ENCODE results near the gene ZBTB34.

Gene ZBTB34

DNA sequence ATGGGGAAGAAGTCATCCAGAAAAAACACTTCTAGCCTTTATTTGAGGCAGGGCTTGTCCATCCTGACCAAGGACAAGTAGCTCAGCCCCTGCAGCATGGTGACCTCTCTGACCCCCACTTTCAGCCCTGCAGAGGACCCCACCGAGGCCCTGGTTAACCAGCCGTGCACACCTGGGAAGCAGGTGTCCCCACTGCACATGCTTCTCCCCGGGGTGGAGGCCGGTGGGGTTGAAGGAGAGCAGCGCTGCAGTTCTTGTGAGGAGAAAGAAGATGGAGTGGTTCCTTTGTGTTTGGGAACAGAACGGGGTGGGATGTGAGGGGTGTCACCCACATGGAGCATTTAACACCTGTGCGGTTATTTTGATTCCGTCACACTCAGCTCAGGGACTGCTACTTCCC lies 21.1 kb upstream of the ZBTB34 start:
- TF ChIP-seq, protein P1, sequence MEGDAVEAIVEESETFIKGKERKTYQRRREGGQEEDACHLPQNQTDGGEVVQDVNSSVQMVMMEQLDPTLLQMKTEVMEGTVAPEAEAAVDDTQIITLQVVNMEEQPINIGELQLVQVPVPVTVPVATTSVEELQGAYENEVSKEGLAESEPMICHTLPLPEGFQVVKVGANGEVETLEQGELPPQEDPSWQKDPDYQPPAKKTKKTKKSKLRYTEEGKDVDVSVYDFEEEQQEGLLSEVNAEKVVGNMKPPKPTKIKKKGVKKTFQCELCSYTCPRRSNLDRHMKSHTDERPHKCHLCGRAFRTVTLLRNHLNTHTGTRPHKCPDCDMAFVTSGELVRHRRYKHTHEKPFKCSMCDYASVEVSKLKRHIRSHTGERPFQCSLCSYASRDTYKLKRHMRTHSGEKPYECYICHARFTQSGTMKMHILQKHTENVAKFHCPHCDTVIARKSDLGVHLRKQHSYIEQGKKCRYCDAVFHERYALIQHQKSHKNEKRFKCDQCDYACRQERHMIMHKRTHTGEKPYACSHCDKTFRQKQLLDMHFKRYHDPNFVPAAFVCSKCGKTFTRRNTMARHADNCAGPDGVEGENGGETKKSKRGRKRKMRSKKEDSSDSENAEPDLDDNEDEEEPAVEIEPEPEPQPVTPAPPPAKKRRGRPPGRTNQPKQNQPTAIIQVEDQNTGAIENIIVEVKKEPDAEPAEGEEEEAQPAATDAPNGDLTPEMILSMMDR (IDR thresholded peaks at IDR 0.05; ENCODE audit: insufficient read depth, low read length, missing control alignments): no peak
- ChIA-PET POLR2A (no interaction called here), CTCF (interaction anchor here (3.3 kb wide), 1 partner anchor 20 kb away, joined by 14 read pairs; the partner anchor contains the start of gene ZBTB34)
- H3K4me3 ChIP-seq (ENCODE audit: low read depth, low read length): no peak overlapping the region
- no peak for DNase-seq (ENCODE audit: low read depth, low spot score)

- no peak for DNase-seq (ENCODE audit: low read depth, low spot score)
- ChIA-PET CTCF (interaction anchor here (1.2 kb wide), 1 partner anchor 61 kb away, joined by 3 read pairs; no protein-coding TSS in a partner anchor), POLR2A (no interaction called here)
- TF ChIP-seq, protein P1 (IDR thresholded peaks at IDR 0.05; ENCODE audit: insufficient read depth, low read length, missing control alignments): no peak
- H3K4me3 ChIP-seq (ENCODE audit: low read depth, low read length): no peak overlapping the region
Measured at GRCh38 chr9:126842220-126842842, 18.1 kb upstream of the ZBTB34 start.

DNA sequence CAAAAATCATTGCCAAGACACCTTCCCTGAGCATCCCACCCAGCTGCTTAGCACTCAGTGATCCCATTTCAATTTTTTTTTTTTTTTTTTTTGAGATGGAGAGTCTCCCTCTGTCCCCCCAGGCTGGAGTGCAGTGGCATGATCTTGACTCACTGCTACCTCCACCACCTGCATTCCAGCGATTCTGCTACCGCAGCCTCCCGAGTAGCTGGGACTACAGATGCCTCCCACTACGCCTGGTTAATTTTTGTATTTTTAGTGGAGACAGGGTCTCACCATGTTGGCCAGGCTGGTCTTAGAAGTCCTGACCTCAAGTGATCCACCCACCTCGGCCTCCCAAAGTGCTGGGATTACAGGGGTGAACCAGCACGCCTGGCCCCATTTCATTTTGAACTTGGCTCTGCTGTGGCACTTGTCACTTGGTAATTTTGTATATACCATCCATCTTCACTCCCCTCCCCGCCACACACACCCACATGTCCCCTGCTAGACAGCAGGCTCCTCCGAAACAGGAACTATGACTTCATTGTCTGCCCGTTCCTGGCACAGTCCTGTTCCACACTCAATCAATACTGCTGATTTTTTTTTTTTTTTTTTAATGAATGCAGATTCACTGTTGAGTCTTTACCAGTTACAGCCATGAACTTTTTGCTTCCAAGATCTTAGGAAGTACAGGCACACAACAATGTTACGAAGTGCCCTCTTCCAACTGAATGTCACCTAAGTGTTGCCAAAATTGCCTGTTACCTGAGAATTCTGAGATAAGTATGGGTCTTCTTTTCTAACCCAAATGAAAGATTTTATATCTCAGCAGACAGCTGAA lies 17.3 kb upstream of the ZBTB34 start:
- ChIA-PET POLR2A (interaction anchor here (0.6 kb wide), 1 partner anchor 11 kb away, joined by 3 read pairs; no protein-coding TSS in a partner anchor), CTCF (interaction anchor here (0.6 to 4.6 kb wide), 4 partner anchors 9 to 16 kb away, joined by 3 to 26 read pairs (median 4); partner anchors contain the start of gene ZBTB34)
- TF ChIP-seq, protein P1 (IDR thresholded peaks at IDR 0.05; ENCODE audit: insufficient read depth, low read length, missing control alignments): no peak
- no peak overlapping the region for H3K4me3 ChIP-seq (ENCODE audit: low read depth, low read length)
- no peak for DNase-seq (ENCODE audit: low read depth, low spot score)

DNA sequence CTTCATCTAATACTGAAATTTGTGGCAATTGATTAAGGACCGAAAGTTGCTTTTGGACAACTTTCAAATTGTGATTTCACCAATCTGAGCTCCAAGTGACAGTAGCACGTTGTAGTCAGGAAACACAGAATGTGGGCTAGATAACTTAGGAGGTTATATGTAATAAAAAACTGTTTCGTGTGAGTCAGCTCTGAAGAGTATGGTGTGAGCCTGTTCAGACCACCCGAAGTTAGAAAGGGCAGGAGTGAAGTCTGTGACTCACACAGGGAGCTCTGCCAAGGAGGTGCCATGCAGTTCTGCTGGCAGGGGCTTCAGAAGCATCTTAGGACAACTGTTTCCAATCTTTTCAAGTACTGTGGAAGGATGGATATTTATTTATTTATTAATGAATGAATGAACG lies 16.4 kb upstream of the ZBTB34 start:
- ChIA-PET POLR2A (no interaction called here), CTCF (interaction anchor here (0.6 to 4.6 kb wide), 4 partner anchors 10 to 15 kb away, joined by 3 to 26 read pairs (median 4); partner anchors contain the start of gene ZBTB34)
- no peak overlapping the region for H3K4me3 ChIP-seq (ENCODE audit: low read depth, low read length)
- TF ChIP-seq, protein P1 (IDR thresholded peaks at IDR 0.05; ENCODE audit: insufficient read depth, low read length, missing control alignments): no peak
- peak; percentile 24 for DNase-seq (ENCODE audit: low read depth, low spot score)

- ChIA-PET CTCF (interaction anchor here (4.6 kb wide), 1 partner anchor 12 kb away, joined by 26 read pairs; the partner anchor contains the start of gene ZBTB34), POLR2A (no interaction called here)
Measured at GRCh38 chr9:126847051-126847450, 13.4 kb upstream of the ZBTB34 start.

More at GRCh38 chr9:126847051-126847450, 13.4 kb upstream of the ZBTB34 start:
- no peak for DNase-seq (ENCODE audit: low read depth, low spot score)
- no peak overlapping the region for H3K4me3 ChIP-seq (ENCODE audit: low read depth, low read length)
- TF ChIP-seq, protein P1 (IDR thresholded peaks at IDR 0.05; ENCODE audit: insufficient read depth, low read length, missing control alignments): no peak

Data from AG04449 (cell line).